Measurements from ENCODE around the gene REXO1. TPM values are rescaled to one million over a fixed set of nuclear protein-coding genes. Genes with fewer than 3 reads are reported as not detected.

REXO1 gene
- polyA plus RNA-seq, 3 donors: 2.8 to 60.8 (median 3.0) TPM

GRCh38 chr19:1884291-1884718 lies 36.0 kb upstream of the REXO1 start:
- 3% methylated on average over 10 of the region's 11 CpGs for WGBS (ENCODE audit: insufficient coverage)
- Histone ChIP-seq H2AFZ (ENCODE audit: insufficient read depth, low read depth, low read length, poor library complexity, severe bottlenecking) (no peak overlapping the region), H3K79me2 (ENCODE audit: insufficient read depth, low read length) (peaks cover 45% of the 10 kb centered on the region), H3K27ac (ENCODE audit: low read depth in 1 of 2, low read length in 2 of 2) (peak overlapping the region; percentile 58 to 85), H3K36me3 (replicated peaks in 1 of 2; ENCODE audit: control insufficient read depth in 1 of 2, insufficient read depth in 2 of 2, low read length in 2 of 2) (peaks cover 11 to 18% of the 10 kb centered on the region in 2 donors), H3K27me3 (ENCODE audit: control insufficient read depth in 2 of 2, insufficient read depth in 2 of 2, low read length in 2 of 2) (no peaks in the 10 kb centered on the region), H3K9ac (ENCODE audit: insufficient read depth, low read length, poor library complexity, severe bottlenecking) (peak overlapping the region; percentile 81), H3K4me3 (replicated peaks in 1 of 3; ENCODE audit: low read depth in 2 of 3, low read length in 3 of 3) (peak overlapping the region; percentile 79 to 89 (median 85)), H3K9me3 (replicated peaks in 1 of 2; ENCODE audit: control insufficient read depth in 1 of 2, insufficient read depth in 1 of 2, low read length in 2 of 2) (no peaks in the 10 kb centered on the region), H3K4me1 (ENCODE audit: control insufficient read depth in 1 of 2, insufficient read depth in 2 of 2, low read length in 2 of 2) (peaks cover 30 to 34% of the 10 kb centered on the region in 2 donors), H3K4me2 (replicated peaks; ENCODE audit: extremely low read depth, low read length, poor library complexity, severe bottlenecking) (peak overlapping the region; percentile 89), H4K20me1 (ENCODE audit: insufficient read depth, low read length) (peaks cover 42% of the 10 kb centered on the region)
- Mint-ChIP-seq H3K36me3 (peaks cover 16 to 23% of the 10 kb centered on the region in 2 donors), H3K4me3 (peak overlapping the region; percentile 100), H3K27ac (peak overlapping the region; percentile 86 to 97 (median 91)), H3K9me3 (peaks cover 0 to 1% (median 0%) of the 10 kb centered on the region in 7 donors), H3K27me3 (ENCODE audit: low read depth in 3 of 3) (peaks cover 0 to 4% (median 0%) of the 10 kb centered on the region in 3 donors), H3K4me1 (peaks cover 29% of the 10 kb centered on the region)
- TF ChIP-seq CTCF (IDR thresholded peaks at IDR 0.05): no peak
- no peak for DNase-seq
- intact Hi-C loops (cut with micrococcal nuclease): loop anchor here in 1 of 2 donors (1.0 kb wide), 1 partner anchor 8 kb away; no protein-coding TSS in a partner anchor

GRCh38 chr19:1883784-1884183 lies 35.5 kb upstream of the REXO1 start:
- Histone ChIP-seq H3K36me3 (replicated peaks in 1 of 2; ENCODE audit: control insufficient read depth in 1 of 2, insufficient read depth in 2 of 2, low read length in 2 of 2) (peaks cover 11 to 18% of the 10 kb centered on the region in 2 donors), H3K4me2 (replicated peaks; ENCODE audit: extremely low read depth, low read length, poor library complexity, severe bottlenecking) (peak overlapping the region; percentile 89), H3K4me1 (ENCODE audit: control insufficient read depth in 1 of 2, insufficient read depth in 2 of 2, low read length in 2 of 2) (peaks cover 30 to 34% of the 10 kb centered on the region in 2 donors), H3K9me3 (replicated peaks in 1 of 2; ENCODE audit: control insufficient read depth in 1 of 2, insufficient read depth in 1 of 2, low read length in 2 of 2) (no peaks in the 10 kb centered on the region), H3K9ac (ENCODE audit: insufficient read depth, low read length, poor library complexity, severe bottlenecking) (peak overlapping the region; percentile 81), H3K27me3 (ENCODE audit: control insufficient read depth in 2 of 2, insufficient read depth in 2 of 2, low read length in 2 of 2) (no peaks in the 10 kb centered on the region), H3K27ac (ENCODE audit: low read depth in 1 of 2, low read length in 2 of 2) (peak overlapping the region; percentile 11 to 85), H3K4me3 (replicated peaks in 1 of 3; ENCODE audit: low read depth in 2 of 3, low read length in 3 of 3) (peak overlapping the region; percentile 79 to 89 (median 85)), H4K20me1 (ENCODE audit: insufficient read depth, low read length) (peaks cover 42% of the 10 kb centered on the region), H2AFZ (ENCODE audit: insufficient read depth, low read depth, low read length, poor library complexity, severe bottlenecking) (no peak overlapping the region), H3K79me2 (ENCODE audit: insufficient read depth, low read length) (peaks cover 45% of the 10 kb centered on the region)
- no peak for DNase-seq
- WGBS (ENCODE audit: insufficient coverage): 65% methylated on average over 6 of the region's 8 CpGs
- Mint-ChIP-seq H3K27me3 (ENCODE audit: low read depth in 3 of 3) (peaks cover 0 to 4% (median 0%) of the 10 kb centered on the region in 3 donors), H3K4me1 (peaks cover 29% of the 10 kb centered on the region), H3K9me3 (peaks cover 0 to 1% (median 0%) of the 10 kb centered on the region in 7 donors), H3K27ac (peak overlapping the region; percentile 76 to 97 (median 91)), H3K4me3 (peak overlapping the region; percentile 100), H3K36me3 (peaks cover 16 to 23% of the 10 kb centered on the region in 2 donors)
- intact Hi-C loops (cut with micrococcal nuclease): loop anchor here in 1 of 2 donors (1.0 kb wide), 1 partner anchor 7 kb away; no protein-coding TSS in a partner anchor
- no peak for TF ChIP-seq CTCF (IDR thresholded peaks at IDR 0.05)

Measured in CD14-positive monocyte (primary cell).